ENCODE data around the gene PMAIP1.
A peak's percentile ranks its signal among the peaks of the same experiment; 100 is the strongest.

Gene PMAIP1

DNA sequence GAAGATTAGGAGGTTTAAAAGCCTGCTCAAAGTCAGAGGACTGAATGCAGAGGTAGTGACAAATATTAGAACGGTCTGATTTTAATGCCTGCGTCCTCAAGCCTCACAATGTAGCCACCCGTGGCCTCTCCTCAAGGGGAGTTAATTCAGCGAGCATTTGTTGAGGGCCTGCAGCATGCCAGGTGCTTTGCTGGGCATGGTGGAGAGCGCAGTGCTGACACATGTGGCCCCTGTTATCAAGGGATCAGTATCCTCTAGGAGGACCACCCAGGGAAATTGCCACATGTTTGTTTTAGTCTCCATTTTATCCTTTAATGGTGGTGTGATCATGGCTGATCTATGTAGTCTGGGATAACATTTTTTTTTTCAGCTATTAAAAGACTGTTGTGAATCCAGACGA, 19.2 kb downstream of the PMAIP1 start:
- DNase-seq (ENCODE audit: low read depth in 2 of 2), result no peak
- TF ChIP-seq, protein P1, sequence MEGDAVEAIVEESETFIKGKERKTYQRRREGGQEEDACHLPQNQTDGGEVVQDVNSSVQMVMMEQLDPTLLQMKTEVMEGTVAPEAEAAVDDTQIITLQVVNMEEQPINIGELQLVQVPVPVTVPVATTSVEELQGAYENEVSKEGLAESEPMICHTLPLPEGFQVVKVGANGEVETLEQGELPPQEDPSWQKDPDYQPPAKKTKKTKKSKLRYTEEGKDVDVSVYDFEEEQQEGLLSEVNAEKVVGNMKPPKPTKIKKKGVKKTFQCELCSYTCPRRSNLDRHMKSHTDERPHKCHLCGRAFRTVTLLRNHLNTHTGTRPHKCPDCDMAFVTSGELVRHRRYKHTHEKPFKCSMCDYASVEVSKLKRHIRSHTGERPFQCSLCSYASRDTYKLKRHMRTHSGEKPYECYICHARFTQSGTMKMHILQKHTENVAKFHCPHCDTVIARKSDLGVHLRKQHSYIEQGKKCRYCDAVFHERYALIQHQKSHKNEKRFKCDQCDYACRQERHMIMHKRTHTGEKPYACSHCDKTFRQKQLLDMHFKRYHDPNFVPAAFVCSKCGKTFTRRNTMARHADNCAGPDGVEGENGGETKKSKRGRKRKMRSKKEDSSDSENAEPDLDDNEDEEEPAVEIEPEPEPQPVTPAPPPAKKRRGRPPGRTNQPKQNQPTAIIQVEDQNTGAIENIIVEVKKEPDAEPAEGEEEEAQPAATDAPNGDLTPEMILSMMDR (IDR thresholded peaks at IDR 0.05; ENCODE audit: low read depth, low read length), result no peak
- H3K4me3 ChIP-seq (replicated peaks in 1 of 2; ENCODE audit: low read depth in 2 of 2, low read length in 2 of 2), result no peak overlapping the region

DNA sequence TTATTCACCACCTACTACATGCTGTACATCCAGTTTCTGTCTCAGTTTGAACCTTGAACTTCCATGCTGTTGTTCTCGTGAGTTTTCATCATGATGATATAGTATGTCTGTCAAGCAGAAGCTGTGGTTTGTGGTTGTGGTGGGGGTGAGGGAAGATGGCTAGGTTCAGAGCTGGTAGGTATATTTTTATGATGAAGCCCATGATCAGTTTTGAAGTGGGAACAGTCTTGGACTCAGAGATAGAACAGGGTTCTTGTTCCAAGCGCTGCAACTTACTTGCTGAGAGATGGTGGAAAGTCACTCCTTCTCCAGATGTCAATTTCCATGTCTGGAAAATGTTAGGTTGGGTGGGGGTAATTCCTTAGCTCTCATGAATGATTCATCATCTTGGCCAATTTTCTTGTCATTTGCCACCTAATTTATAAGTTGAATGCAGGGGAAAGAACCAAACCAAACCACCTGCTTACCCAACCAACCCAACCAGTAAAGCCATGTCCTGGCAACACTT, 21.6 kb downstream of the PMAIP1 start:
- no peak for DNase-seq (ENCODE audit: low read depth in 2 of 2)
- TF ChIP-seq, protein P1 (IDR thresholded peaks at IDR 0.05; ENCODE audit: low read depth, low read length), result no peak

DNA sequence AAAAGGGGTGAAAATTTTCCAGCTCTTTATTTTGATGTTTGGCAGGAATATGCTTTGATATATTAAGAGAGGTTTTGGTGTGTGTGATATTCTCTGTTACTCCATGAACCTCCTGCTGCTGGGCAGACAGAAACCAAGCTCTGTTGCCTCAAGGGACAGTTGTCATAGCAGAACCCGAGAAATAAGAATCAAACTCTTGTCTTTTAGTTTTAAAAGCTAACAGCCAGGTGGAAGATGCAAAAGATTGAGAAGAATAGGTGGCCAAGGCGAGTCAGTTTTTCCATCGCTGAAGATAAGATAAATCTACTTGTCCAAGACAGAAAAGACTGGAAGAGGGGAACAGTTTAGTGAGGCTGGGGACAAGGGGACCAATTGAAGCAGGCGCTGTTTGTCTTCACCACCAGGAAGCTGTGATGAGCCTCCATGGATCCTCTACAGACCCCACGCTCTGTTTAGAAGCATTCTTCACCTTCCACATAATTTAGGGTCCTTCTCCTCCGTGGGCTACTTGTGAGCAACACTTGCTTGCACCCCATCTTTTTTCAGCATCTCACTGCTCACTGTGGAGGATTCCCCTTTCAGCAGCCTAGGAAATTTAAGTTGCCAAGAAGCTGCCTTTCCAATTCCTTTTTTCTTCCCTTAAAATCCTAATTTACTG, 23.9 kb downstream of the PMAIP1 start:
- TF ChIP-seq, protein P1 (IDR thresholded peaks at IDR 0.05; ENCODE audit: low read depth, low read length), result no peak
- DNase-seq (ENCODE audit: low read depth in 2 of 2), result no peak
- H3K4me3 ChIP-seq (replicated peaks in 1 of 2; ENCODE audit: low read depth in 2 of 2, low read length in 2 of 2), result no peak overlapping the region

More for the DNA sequence above, 21.6 kb downstream of the PMAIP1 start:
- no peak overlapping the region for H3K4me3 ChIP-seq (replicated peaks in 1 of 2; ENCODE audit: low read depth in 2 of 2, low read length in 2 of 2)

DNA sequence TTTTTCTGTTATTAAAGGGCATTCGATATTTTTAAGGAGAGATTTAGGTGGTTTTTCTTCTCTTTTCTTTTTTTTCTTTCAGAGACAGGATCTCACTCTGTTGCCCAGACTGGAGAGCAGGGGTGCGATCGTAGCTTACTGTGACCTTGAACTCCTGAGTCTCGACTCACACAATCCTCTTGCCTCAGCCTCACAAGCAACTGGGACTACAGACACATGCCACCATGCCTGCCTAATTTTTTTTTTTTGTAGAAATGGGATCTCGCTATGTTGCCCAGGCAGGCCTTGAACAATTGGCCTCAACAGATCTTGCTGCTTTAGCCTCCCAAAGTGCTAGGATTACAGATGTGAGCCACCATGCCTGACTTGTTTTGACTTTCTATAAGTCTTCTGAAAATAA, 26.3 kb downstream of the PMAIP1 start:
- H3K4me3 ChIP-seq (replicated peaks in 1 of 2; ENCODE audit: low read depth in 2 of 2, low read length in 2 of 2), result no peak overlapping the region
- DNase-seq (ENCODE audit: low read depth in 2 of 2), result no peak
- TF ChIP-seq, protein P1 (IDR thresholded peaks at IDR 0.05; ENCODE audit: low read depth, low read length), result no peak

- no peak overlapping the region for H3K4me3 ChIP-seq (replicated peaks in 1 of 2; ENCODE audit: low read depth in 2 of 2, low read length in 2 of 2)
- TF ChIP-seq, protein P1 (IDR thresholded peaks at IDR 0.05; ENCODE audit: low read depth, low read length), result no peak
- peak; percentile 55 to 66 for DNase-seq (ENCODE audit: low read depth in 2 of 2)
These were observed 27.5 kb downstream of the PMAIP1 start for GRCh38 chr18:59927246-59927825.

GRCh38 chr18:59928201-59928600, 28.4 kb downstream of the PMAIP1 start:
- DNase-seq (ENCODE audit: low read depth in 2 of 2), result no peak
- H3K4me3 ChIP-seq (replicated peaks in 1 of 2; ENCODE audit: low read depth in 2 of 2, low read length in 2 of 2), result no peak overlapping the region
- TF ChIP-seq, protein P1 (IDR thresholded peaks at IDR 0.05; ENCODE audit: low read depth, low read length), result no peak
